HG03575 (cell line): ENCODE measurements around the gene MRPS35.

Experiments used
- ATAC-seq: cut with Tn5 transposase; IDR thresholded peaks from one replicate; pipeline ENCODE4 v1.9.1; 2021; ENCODE audit not compliant: unreplicated experiment, insufficient number of reproducible peaks, low FRiP score; ENCODE audit errors: extremely low read depth

The MRPS35 gene

DNA sequence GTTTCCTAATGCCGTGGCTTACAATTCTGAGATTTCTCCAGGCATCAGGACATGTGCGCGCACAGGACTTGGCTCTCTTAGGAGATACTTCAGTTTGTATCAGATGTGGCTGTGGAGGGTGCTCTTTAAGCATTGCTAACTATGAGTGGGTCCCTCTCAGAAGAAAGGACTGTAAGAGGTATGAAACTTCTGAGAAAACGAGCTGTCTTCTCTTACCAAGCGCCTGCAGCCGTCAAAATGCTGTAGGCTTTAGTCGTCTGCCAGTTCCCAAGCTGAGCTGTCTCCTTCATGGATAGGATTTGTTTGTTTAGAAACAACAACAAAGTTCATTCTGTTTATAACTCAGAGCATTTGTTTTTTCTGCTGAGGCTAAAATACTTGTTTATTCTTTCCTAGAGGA lies 85.5 kb downstream of the MRPS35 start:
- no peak for ATAC-seq

GRCh38 chr12:27797301-27798025 lies 86.8 kb downstream of the MRPS35 start:
- ATAC-seq, result no peak

DNA sequence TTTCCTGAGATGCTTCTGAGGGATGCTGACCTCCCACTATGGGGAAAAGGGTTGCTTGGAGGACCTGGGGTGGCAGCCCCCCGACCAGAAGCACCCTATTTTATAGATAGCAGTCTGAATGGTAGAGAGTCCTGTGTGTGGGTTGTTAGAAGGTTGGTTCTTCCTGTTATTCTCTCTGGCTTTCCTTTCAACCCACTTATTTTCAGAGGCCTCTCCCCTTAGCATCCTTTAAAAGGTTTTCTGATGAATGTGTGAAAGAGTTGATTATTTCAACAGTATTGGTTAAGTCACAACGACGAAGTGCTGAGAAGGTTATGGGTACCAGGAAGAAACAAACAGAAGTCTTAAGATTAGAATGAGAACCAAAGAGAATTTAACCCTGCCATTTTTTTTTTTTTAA lies 90.2 kb downstream of the MRPS35 start:
- ATAC-seq, result no peak

DNA sequence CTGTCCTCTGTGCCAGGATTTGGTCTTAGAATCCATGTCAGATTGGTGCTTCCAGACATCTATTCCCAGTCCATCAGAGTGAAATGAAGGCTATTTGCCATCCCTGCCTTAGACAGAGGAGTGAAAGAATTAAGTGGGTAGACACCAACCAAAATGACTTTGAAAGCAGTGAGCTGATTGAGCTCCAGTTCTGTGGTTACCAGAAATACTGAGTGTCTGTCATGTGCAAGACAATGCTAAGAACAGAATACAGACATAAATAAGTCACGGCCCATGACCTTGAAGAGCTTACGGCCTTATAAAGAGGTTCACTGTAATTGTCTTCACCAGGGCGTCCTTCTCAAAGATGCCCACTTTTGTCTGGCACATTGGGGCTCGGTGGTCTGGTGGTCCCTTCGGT lies 91.0 kb downstream of the MRPS35 start:
- ATAC-seq, result no peak

DNA sequence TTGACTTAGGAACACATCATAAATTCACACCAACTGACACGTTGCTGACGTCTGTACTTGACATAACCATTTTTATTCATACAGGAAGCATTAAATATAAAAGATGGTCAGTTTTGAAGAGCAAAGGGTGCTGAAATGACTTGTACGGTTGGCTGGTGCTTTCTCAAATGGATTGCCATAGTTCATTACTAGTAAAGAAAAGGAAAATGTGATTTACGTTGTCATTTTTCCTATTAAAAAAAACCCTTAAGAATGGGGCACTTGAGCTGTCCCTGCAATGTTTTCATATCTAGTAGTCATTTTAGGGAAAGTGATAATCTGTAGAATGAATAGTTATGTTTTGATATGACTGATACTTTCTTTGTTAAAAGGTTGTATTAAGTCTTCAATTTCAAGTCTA lies 91.9 kb downstream of the MRPS35 start:
- no peak for ATAC-seq

GRCh38 chr12:27802936-27803335 lies 92.3 kb downstream of the MRPS35 start:
- no peak for ATAC-seq

GRCh38 chr12:27805238-27805637 lies 94.6 kb downstream of the MRPS35 start:
- no peak for ATAC-seq
